ENCODE measurements around the gene GRM8. TPM values are rescaled to one million over a fixed set of nuclear protein-coding genes. Genes with fewer than 3 reads are reported as not detected.
A peak's percentile ranks its signal among the peaks of the same experiment; 100 is the strongest.
"Not testable (repeated sequence)": the region's sequence is repeated elsewhere in the genome, so short reads cannot be mapped to it uniquely, and the experiment has no call there.

The GRM8 gene
- total RNA-seq, 1 donor from 2014 or later, result not detected

DNA sequence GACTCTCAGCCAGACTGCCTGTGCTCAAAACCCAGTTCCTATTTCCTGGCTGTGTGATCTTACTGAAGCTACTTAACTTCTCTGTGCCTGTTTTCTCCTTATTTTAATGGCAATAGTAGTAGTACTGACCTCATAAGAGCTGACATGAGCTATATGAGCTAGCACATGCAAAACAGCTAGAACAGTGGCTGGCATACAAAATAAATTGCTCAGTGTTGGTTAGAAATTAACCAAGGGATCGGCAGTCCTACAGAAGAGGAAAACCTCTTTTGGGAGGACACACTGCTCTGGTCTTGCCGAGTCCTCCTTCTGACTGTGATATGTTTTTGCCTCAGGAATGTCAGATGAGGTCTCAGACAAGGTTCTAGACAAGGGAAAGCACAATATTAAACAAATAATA lies 322.6 kb downstream of the GRM8 start:
- Histone ChIP-seq H3K4me1 (no peaks in the 10 kb centered on the region), H3K4me3 (no peak overlapping the region), H3K27me3 (no peaks in the 10 kb centered on the region), H3K27ac (no peak overlapping the region), H3K9me3 (no peaks in the 10 kb centered on the region), H3K36me3 (no peaks in the 10 kb centered on the region)
- TF ChIP-seq, protein P1, sequence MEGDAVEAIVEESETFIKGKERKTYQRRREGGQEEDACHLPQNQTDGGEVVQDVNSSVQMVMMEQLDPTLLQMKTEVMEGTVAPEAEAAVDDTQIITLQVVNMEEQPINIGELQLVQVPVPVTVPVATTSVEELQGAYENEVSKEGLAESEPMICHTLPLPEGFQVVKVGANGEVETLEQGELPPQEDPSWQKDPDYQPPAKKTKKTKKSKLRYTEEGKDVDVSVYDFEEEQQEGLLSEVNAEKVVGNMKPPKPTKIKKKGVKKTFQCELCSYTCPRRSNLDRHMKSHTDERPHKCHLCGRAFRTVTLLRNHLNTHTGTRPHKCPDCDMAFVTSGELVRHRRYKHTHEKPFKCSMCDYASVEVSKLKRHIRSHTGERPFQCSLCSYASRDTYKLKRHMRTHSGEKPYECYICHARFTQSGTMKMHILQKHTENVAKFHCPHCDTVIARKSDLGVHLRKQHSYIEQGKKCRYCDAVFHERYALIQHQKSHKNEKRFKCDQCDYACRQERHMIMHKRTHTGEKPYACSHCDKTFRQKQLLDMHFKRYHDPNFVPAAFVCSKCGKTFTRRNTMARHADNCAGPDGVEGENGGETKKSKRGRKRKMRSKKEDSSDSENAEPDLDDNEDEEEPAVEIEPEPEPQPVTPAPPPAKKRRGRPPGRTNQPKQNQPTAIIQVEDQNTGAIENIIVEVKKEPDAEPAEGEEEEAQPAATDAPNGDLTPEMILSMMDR (IDR thresholded peaks at IDR 0.05), result no peak
- ATAC-seq (no peak), DNase-seq (no peak)
- intact Hi-C loops (cut with DNase I), result no loop called here

DNA sequence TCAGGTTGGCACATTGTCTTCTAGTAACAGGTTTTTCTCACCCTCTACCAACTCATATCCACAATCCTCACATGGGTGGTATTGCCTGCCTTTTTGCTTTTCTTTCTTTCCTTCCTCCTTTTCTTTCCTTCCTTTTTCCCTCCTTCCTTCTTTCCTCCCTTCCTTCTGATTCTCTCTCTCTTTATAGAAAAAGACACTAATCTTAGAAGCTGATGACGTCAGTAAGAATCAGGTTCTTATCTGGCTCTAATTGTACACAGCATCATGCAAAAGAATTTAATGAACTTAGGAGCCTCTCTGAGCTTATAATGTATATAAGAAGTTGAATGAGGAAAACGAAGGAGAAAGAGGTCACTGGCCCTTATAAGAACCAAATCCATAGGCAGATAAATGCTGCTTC lies 328.3 kb downstream of the GRM8 start:
- intact Hi-C loops (cut with DNase I), result no loop called here
- Histone ChIP-seq H3K36me3 (no peaks in the 10 kb centered on the region), H3K27ac (no peak overlapping the region), H3K27me3 (no peaks in the 10 kb centered on the region), H3K4me1 (no peaks in the 10 kb centered on the region), H3K9me3 (no peaks in the 10 kb centered on the region), H3K4me3 (no peak overlapping the region)
- ATAC-seq, result no peak
- DNase-seq, result no peak
- TF ChIP-seq, protein P1 (IDR thresholded peaks at IDR 0.05), result no peak

DNA sequence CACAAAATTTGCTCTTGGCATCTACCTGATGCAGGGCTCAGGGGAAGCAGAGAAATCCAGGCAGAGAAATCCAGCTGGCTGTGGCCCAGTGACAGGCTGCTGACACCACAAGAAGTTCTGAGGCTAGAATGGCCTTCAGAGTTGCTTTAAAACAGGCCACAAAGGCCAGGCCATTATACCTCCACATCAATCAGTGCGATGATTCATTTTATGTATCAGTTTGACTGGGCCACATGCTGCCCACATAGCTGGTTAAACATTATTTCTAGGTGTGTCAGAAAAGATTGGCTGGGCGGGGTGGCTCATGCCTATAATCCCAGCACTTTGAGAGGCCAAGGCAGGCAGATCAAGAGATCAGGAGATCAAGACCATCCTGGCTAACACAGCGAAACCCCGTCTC lies 341.1 kb downstream of the GRM8 start:
- H3K4me3 ChIP-seq; ATAC-seq; DNase-seq; H3K9me3 ChIP-seq; intact Hi-C loops (cut with DNase I); H3K36me3 ChIP-seq; H3K27ac ChIP-seq; H3K4me1 ChIP-seq; H3K27me3 ChIP-seq: not testable (repeated sequence)

DNA sequence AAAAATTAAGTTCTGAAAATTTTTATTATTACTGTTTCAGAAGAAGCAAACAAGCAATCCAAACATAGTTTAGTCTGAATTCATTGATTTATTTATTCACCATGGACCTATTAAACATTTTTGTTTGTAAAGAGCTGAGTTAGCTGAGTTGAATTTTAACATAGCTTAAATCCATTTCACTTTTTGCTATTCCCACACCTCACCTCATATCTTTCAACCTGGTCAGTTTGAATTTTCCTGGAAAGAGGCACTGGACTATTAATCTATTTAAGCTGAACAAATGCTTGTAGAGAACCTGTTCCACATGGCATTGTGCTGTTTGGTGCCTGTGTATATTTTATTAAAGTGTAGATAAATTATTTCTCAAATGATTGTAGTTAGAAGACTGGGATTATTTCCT lies 344.2 kb downstream of the GRM8 start:
- H3K4me3 ChIP-seq; H3K36me3 ChIP-seq; H3K27ac ChIP-seq; ATAC-seq; H3K4me1 ChIP-seq; intact Hi-C loops (cut with DNase I); DNase-seq; H3K27me3 ChIP-seq; H3K9me3 ChIP-seq: not testable (repeated sequence)

DNA sequence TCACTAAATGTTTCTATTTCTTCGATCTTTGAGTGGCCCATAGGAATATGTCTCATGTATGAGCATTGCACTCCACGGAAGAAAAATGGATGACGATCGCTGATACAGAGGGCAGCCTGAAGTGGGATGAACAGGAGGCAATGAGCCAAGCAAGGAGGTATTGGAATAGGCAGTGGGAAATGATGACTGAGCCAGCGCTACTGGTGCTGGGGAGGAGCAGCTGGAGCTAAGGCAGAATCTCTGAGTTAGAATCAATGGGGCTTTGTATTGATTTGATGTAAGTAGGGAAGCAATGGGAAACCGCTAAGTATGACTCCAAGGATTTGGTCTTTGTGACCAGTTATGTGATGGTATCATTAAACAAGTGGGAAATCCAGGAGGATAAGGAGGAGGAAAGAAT lies 345.1 kb downstream of the GRM8 start:
- H3K4me1 ChIP-seq; H3K4me3 ChIP-seq; DNase-seq; H3K9me3 ChIP-seq; H3K27me3 ChIP-seq; H3K36me3 ChIP-seq; ATAC-seq; H3K27ac ChIP-seq; intact Hi-C loops (cut with DNase I): not testable (repeated sequence)

DNA sequence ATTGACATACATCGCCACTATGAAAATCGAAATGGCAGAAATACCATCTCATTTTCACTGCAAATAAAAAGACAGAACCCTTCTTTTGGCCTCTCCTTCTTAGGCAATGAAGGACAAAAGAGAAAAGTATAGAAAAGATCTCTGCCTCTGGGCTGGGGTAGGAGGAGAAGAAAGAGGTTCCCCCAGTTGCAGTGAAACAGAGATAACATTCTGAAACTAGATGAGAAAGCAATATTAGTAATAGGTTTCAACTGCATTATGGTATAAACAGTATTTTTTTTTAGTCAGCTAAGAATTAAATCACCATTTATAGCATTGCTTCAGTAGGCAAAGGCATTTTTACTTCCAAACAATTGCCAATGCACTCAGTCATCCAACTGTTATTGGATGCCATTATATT lies 347.5 kb downstream of the GRM8 start:
- intact Hi-C loops (cut with DNase I); H3K4me1 ChIP-seq; H3K27me3 ChIP-seq; ATAC-seq; H3K36me3 ChIP-seq; H3K27ac ChIP-seq; H3K9me3 ChIP-seq; H3K4me3 ChIP-seq; DNase-seq: not testable (repeated sequence)

DNA sequence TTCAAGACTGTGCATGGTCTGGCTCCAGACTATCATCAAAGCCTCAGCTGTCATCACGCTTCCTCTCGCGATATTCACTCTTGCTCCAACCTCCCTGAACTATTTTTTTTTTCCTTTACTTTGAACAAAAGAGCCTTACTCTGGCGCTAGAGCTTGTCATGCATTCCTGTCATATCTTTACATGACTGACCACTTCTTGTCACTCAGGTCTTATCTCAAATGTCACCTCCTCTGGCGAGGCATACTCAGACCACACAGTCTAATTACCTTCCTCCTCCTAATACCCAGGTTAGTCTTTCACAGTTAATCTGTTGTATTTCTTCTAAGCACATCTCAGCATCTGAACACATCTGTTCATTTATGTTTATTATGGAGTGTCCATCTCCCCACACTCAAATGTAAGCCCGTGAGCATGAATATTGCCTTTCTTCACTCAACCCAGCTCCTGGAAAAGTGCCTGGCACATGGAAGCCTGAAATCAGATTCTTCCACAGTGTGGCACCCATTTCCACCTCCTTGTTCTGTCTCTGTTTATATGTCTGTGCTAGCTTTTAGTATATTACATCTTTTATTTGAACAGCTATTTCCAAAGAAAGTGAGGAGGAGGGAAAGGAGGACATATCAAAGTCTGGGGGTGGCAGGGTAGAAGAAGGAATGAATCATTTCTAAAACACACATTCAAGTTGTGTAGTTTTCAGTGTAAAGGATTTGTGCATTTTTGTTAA lies 351.5 kb downstream of the GRM8 start:
- peak; percentile 21 for ATAC-seq
- H3K9me3 ChIP-seq; DNase-seq; H3K4me1 ChIP-seq; H3K27ac ChIP-seq; intact Hi-C loops (cut with DNase I); H3K4me3 ChIP-seq; H3K36me3 ChIP-seq; H3K27me3 ChIP-seq: not testable (repeated sequence)

DNA sequence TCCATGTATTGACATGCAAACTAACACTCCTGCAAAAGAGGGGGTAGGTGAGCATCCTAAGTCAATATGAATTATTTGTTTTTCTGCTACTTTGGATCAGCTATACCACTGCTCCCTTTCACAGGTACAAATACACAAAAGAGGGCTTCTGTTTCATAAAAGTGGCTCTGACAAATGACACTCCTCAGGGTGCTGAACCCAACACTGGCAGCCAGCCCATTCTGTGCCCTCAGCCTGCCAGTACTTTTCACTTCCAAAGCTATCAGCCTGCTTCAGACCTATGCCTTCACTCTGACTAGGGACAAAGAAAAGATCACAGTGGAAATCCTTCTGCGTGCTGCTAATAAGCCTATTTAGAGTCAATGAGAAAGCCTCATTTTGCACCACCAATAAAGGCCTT lies 364.8 kb downstream of the GRM8 start:
- H3K36me3 ChIP-seq; H3K27me3 ChIP-seq; DNase-seq; ATAC-seq; H3K4me3 ChIP-seq; H3K9me3 ChIP-seq; intact Hi-C loops (cut with DNase I); H3K27ac ChIP-seq; H3K4me1 ChIP-seq: not testable (repeated sequence)

DNA sequence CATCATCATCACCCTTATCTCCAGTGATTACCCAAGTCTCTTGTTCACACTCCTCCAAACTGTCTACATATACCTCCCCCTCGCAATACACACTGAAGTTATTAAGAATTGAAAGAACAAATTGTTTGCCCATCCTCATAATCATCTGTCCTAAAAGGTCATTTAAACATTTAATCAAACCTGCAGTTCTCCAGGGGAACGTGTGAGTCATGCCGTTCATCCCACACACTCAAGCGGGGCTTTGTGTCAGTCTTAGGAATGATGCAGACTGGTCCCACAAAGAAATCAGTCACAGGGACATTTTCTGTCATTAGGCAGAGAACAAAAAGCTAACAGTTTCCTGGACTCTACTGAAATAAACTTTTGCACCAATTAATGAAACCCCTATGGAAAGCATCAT lies 365.2 kb downstream of the GRM8 start:
- ATAC-seq; H3K27ac ChIP-seq; H3K36me3 ChIP-seq; H3K4me3 ChIP-seq; DNase-seq; H3K27me3 ChIP-seq; H3K9me3 ChIP-seq; H3K4me1 ChIP-seq; intact Hi-C loops (cut with DNase I): not testable (repeated sequence)

DNA sequence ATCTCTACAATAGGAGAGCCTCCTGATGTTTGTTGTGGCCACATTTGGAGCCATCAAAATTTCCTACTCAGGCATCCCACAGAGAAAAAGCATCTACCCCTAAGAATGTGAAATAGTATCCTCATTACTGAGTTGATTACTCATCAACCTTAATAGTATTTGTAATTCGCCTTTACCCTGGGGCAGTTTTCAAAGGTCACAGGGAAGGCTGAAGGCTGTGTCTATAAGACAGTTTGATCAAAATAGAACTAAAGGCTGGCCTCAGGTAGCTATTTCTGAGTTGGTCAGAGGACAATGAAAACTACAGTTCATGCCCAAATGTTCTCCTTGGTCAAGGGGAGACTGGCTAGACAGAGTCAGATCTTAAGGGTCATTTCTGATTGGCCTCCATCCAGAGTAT lies 370.0 kb downstream of the GRM8 start:
- H3K27ac ChIP-seq; H3K27me3 ChIP-seq; H3K4me1 ChIP-seq; intact Hi-C loops (cut with DNase I); DNase-seq; H3K9me3 ChIP-seq; H3K36me3 ChIP-seq; H3K4me3 ChIP-seq; ATAC-seq: not testable (repeated sequence)

DNA sequence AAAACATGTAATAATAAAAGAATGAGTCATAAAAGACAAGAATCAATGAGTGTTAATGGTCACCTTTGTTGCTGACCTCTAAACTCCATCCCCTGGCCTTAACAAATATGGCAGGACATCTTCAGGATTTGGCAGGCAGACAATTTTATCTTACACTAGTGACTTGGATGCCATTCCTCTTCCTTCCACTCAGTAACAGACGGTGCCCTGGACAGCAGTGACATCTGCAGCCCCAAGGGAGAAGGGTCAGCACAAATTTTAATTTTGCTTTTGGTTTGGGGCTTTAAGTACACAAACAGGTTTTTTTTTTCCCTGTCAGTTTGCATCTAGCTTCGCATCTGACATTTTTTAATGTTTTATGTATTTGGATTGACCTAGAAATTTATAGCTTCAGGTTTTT lies 370.8 kb downstream of the GRM8 start:
- ATAC-seq; H3K9me3 ChIP-seq; H3K4me3 ChIP-seq; intact Hi-C loops (cut with DNase I); DNase-seq; H3K4me1 ChIP-seq; H3K36me3 ChIP-seq; H3K27ac ChIP-seq; H3K27me3 ChIP-seq: not testable (repeated sequence)

All from upper lobe of right lung (tissue), 1 donor.